ENCODE results near the gene AZU1.
"Not testable (repeated sequence)": the region's sequence is repeated elsewhere in the genome, so short reads cannot be mapped to it uniquely, and the experiment has no call there.

The AZU1 gene

DNA sequence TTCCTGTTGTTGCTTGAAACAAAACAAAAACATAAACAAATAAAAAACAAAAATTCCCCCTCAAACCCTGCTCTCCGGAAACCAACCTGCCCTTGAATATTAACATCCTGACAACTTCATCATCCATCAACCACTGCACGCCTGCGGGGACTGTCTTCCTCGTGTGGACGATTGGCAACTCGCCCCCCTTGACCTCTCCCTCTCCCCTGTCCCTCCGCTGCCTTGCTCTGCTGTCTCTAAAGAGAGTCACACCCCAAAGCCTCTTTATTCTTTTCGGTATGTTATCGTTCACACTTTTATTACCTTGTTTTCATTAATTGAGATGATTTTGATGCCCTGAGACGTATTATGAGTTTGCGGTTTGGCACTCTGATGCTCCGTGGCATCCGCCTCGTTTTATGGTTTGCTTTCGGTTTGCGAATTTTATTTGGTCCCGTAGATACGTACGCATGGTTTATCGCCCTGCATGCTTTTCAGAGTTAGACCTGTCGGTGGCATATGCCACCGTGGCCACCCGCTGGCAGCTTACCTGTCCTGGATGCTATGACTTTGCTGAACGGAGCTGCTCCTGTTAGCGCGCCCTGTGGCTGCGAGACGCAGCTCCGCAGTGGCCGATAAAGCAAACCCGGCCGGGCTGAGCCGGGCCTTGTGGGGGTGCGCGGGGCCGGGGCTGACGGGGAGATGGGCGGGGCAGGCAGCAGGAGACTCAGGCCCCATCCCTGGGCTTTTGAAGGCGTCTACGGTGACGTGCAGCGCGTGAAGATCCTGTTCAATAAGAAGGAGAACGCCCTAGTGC is 19.8 kb upstream of the AZU1 start:
- in situ Hi-C loops (cut with HindIII; ENCODE audit: low sequenced_read_pairs): no loop called here

DNA sequence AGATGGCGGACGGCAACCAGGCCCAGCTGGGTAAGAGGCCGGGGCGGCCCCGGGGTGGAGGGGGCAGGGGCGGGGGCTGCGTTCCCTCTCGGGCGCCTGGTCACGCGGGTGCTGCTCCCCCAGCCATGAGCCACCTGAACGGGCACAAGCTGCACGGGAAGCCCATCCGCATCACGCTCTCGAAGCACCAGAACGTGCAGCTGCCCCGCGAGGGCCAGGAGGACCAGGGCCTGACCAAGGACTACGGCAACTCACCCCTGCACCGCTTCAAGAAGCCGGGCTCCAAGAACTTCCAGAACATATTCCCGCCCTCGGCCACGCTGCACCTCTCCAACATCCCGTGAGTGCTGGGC is 19.2 kb upstream of the AZU1 start:
- in situ Hi-C loops (cut with HindIII; ENCODE audit: low sequenced_read_pairs): no loop called here

DNA sequence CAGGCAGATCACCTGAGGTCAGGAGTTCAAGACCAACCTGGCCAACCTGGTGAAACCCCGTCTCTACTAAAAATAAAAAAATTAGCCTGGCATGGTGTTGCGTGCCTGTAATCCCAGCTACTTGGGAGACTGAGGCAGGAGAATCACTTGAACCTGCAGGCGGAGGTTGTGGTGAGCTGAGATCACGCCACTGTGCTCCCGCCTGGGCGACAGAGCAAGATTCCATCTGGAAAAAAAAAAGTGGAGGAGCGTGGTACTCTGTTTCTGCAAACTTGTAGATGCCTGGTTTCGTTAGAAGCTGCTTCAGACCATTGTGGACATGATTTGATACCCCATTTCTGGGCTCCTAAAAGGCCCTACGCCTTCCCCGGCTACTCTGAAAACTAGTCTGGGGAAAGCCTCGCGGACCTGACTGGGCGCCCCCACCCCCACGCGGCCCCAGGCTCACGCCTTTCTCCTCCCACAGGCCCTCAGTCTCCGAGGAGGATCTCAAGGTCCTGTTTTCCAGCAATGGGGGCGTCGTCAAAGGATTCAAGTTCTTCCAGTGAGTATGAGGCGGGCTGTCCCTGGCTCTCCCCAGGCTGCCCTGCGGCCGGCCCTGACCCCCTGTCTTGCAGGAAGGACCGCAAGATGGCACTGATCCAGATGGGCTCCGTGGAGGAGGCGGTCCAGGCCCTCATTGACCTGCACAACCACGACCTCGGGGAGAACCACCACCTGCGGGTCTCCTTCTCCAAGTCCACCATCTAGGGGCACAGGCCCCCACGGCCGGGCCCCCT is 17.4 kb upstream of the AZU1 start:
- in situ Hi-C loops (cut with HindIII; ENCODE audit: low sequenced_read_pairs): no loop called here

GRCh38 chr19:810883-811489 is 16.7 kb upstream of the AZU1 start:
- in situ Hi-C loops (cut with HindIII; ENCODE audit: low sequenced_read_pairs): no loop called here

DNA sequence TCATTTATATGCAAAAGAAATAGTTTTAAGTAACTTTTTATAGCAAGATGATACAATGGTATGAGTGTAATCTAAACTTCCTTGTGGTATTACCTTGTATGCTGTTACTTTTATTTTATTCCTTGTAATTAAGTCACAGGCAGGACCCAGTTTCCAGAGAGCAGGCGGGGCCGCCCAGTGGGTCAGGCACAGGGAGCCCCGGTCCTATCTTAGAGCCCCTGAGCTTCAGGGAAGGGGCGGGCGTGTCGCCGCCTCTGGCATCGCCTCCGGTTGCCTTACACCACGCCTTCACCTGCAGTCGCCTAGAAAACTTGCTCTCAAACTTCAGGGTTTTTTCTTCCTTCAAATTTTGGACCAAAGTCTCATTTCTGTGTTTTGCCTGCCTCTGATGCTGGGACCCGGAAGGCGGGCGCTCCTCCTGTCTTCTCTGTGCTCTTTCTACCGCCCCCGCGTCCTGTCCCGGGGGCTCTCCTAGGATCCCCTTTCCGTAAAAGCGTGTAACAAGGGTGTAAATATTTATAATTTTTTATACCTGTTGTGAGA is 16.1 kb upstream of the AZU1 start:
- in situ Hi-C loops (cut with HindIII; ENCODE audit: low sequenced_read_pairs): no loop called here

- in situ Hi-C loops (cut with HindIII; ENCODE audit: low sequenced_read_pairs): no loop called here
Observed at GRCh38 chr19:812049-812746, 15.4 kb upstream of the AZU1 start.

GRCh38 chr19:812747-813218 is 14.9 kb upstream of the AZU1 start:
- in situ Hi-C loops (cut with HindIII; ENCODE audit: low sequenced_read_pairs): no loop called here

DNA sequence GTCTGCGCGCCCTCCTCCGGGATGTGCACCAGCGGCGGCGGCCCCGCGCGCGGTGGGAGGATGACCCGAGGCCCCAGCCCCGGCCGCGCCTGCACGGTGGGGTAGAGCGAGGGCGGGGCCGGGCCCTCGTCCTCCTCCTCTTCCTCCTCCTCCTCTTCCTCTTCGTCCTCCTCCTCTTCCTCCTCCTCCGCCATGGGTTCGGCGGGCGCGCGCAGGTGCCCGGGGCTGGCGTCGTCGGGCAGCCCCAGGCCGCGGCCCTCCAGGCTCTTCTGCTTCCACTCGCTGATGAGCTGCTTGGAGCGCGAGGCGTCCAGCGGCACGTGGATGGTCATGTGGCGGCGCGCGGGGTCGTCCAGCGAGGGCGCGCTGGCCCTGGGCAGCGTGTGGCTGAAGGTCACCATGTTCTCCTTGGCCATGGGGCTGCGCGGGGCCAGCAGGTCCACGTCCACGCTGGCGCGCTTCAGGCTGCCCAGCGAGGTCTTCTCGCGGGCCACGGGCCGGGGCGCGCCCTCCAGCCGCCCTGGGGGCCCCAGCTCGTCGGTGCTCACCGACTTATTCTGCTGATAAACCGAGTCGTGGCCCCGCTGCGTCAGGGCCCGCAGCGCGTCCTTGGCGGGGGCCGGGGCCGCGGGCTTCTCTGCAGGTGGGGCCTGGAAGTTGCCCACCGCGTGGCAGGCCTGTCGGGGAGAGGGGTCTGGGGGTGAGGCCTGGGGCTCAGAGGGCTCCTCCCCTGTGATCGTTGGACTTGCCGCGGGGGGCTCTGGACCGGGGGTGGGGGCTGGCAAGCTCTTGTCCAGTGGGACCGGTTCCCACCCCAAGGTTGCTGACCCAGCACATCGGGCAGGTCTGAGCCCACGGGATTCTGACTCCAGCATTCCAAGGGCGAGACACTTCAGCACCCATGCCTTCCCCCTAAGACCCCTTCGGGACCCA is 14.2 kb upstream of the AZU1 start:
- in situ Hi-C loops (cut with HindIII; ENCODE audit: low sequenced_read_pairs): no loop called here

GRCh38 chr19:814152-815078 is 13.2 kb upstream of the AZU1 start:
- in situ Hi-C loops (cut with HindIII; ENCODE audit: low sequenced_read_pairs): no loop called here

- in situ Hi-C loops (cut with HindIII; ENCODE audit: low sequenced_read_pairs): no loop called here
Observed at GRCh38 chr19:815079-815774, 12.4 kb upstream of the AZU1 start.

DNA sequence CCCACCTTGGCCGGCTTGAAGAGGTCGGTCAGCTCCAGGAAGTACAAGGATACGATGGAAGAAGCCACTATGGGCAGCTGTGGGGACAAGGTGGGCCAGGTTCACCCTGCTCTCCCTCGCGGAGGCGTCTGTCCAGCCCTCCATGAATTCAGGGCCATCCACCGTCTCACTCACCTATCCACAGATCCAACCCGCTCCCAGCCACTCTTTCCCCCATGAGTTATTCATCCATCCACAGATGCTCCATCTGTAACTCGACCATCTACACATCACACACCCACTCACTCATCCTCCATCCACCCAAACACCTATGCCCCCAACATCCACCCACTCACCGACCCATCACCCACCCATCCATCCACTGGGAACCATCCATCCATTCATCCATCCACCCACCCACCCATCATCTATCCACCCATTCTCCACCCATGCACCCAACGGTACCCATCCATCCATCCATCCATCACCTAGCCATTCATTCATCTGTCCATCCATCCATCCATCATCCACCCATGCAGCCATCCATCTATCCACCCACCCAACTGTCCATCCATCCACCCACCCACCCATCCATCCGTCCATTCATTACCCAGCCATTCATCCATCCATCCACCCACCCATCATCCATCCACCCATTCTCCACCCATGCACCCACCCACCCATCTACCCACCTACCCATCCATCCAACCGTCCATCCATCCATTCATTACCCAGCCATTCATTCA is 11.7 kb upstream of the AZU1 start:
- in situ Hi-C loops (cut with HindIII; ENCODE audit: low sequenced_read_pairs): no loop called here

- in situ Hi-C loops (cut with HindIII; ENCODE audit: low sequenced_read_pairs): no loop called here
Observed at GRCh38 chr19:816500-816857, 11.2 kb upstream of the AZU1 start.

- in situ Hi-C loops (cut with HindIII; ENCODE audit: low sequenced_read_pairs): not testable (repeated sequence)
Observed at GRCh38 chr19:820212-820611, 7.4 kb upstream of the AZU1 start.

DNA sequence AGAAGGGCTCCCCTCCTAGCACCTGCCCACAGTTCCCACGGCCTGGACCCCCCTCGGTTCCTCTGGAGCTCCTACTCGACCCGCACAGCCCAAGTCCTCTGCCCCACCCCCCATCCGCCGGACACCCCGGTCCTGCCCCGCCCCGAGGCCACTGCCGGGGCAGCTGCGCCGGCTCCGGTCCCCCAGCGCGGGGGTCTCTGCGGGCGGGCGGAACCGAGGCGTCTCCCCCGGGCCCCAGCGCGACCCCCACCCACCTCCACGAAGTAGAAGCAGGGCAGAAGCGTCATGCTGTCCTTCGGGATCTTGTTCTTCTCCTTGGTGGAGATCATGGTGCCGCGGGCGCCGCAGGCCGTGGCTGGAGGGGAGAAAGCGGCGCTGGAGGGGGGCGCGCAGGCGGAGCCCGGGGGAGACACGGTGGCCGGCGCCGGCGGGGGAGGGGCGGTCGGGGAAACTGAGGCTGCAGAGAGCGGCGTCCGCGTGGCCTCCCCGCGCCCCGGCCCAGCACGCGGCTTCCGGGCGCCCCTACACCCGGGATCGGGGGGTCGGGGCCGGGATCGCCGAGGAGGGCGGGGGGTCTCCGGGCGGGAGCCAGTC is 6.3 kb upstream of the AZU1 start:
- in situ Hi-C loops (cut with HindIII; ENCODE audit: low sequenced_read_pairs): no loop called here

DNA sequence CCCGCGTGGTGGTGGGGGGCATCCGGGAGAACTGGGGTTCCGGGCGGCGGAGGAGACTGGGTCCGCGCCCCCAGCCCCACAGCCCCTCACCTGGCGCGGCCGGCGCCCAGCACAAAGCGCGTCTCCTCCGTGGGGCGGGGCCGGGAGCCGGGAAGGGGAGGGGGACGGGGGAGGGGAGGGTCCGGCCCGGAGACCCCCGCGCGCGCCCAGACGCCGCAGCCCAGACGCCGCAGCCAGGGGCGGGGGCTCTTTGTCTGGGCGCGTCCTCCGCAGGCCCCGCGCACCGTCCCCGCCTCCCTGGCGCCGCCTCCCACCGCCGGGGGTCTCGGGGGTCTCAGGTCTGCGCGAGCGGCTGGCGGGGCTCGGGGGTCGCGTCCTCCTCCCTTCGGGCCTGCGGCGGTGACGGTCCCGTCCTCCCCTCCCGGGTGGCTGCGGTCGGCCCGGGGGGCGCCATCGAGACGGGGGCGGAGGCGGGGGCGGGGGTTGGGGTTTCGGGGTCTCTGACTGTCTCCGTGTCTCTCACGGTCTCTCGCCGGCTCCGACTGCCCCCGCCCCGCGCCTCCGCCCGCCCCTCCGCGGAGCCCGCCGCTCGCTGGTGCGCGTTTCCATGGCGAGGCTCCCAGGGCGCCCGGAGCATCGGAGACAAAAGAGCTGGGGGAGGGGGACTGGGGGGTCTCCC is 5.7 kb upstream of the AZU1 start, which contains the start of gene PLPPR3:
TSS of gene PLPPR3 (minus strand) at position 131 of the 679 bp plus-strand sequence. CDS start 396 bp downstream, outside the sequence.
- in situ Hi-C loops (cut with HindIII; ENCODE audit: low sequenced_read_pairs): no loop called here

GRCh38 chr19:823565-824121 is 4.0 kb upstream of the AZU1 start:
- in situ Hi-C loops (cut with HindIII; ENCODE audit: low sequenced_read_pairs): no loop called here
